AML-193 (cell line): ENCODE measurements around the gene SANBR.
"Not testable (repeated sequence)": the region's sequence is repeated elsewhere in the genome, so short reads cannot be mapped to it uniquely, and the experiment has no call there.

Experiments used
- DNase-seq, 2 experiments: peaks; one replicate each; lab custom pipeline; 2025; lab: John Stamatoyannopoulos, UW

The SANBR gene

DNA sequence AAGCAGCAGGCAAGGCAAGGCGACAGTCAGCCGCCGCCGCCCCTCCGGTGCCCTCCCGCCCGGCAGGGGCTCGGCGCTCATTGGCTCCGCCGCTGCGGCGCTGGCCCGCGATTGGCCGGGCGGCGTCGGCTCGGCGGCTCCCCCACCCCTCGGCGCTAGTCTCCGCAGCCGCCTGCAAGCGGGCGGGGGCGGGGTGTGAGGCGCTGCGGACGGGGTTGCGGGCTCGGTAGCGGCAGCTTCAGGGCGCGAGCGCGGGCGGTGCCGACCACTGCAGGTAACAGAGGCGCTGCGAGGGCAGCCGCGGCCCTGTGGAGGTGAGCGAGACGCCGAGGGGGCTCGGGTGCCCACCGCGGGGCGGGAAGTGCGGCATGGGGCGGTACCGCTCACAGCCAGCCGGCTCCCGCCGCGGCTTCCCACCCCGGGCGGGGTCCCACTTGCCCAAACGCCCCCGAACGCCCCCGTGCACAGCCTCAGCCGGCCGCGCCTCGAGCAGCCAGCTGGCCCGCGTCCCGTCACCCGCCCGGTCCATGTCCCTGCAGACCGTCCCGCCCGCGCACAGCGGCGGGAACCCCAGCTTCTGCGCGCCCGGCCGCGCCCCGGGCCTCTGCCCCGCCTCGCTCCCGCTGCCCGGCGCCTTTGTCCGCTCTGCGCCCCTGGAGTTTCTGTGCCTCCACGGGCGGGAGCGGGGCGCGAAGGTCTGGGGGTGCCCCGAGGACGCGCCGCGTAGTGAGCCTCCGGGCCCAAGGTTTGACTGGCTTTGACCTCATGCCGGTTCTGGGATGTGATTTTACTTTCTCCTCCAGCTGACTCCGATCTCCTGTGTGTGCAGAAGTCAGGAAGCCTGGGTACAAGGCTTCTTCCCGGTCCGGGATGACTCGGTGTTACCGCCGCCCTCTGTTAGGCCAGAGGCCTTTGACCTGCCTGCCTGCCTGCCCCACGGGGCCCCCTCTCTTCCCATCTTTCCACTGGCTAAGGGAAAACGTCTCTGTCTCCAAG is at the start of gene SANBR:
SANBR (plus strand) TSS at position 158 of the 996 bp plus-strand sequence. CDS start 4,480 bp downstream, outside the sequence.
- DNase-seq = peak; percentile 90 to 93

DNA sequence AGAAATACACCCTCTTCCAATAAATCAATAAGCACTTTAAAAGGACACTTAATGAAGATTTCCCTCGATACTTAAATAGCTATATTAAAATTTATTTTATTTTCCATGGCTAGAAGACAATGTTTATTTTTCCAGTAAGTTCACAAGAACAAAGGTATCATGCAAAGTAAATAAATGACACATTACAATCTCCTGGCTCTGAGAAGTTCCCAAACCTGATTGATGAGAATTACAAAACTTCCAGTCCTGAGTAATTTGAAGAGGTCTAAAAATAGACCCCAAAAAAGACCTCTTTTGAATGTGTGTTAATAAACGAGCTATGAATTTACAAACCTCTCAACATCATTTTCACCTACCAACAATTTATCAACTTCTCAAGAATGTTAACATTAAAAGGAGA is 49.7 kb upstream of the SANBR start:
- DNase-seq = no peak

DNA sequence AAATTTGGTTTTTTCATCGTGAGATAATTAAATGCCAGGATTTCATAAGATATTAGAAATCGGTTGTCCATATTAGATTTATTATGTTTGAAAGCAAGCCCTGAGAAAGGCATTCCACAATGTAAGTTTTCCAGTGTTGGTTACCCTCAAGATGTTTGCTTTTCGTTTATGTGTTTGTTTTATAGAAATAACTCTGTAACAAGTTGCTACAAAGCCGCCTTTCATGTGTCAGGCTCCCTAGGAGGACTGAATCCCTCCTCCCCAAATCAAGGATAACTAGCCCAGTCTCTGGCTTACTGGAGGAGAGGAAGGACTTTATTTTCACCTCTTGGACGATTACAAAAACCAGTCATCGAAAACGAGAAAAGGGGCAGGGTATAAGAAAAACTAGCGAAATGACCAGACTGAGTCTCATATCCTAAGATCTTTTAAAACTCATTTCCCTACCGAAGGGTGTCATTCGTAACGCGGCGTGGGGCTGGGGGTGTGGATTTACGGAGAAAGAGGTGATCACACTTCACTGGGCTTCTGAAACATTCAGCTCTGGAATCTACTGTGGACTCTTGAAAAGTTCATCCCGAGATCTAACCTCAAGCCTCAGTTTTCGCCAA is 49.2 kb upstream of the SANBR start:
- DNase-seq = no peak

DNA sequence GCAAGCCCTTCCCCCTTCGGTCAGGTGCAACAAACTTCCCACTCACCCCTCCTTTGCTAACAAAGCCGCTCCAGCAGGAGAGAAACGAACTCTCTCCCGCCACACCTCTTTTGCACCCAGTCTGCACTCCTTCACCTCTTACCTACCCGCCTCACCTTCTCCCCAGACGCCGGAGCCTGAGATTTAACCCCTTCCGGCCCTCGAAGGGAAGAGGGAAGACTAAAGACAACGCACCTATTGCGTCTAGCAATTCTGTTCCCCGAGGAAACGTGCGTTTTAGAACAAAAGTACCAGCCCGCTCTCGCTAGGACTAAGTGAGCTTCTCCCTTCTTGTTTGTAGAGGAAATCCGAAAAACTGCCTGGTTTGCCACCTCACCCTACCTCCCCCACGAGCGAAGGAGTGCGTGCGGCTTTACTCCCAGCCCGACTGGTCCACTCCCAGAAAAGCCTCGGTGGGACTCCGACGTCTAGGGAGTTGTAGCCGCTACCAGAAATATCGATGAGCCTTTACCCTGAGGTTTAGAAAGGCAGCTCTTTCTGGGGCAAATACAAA is 48.6 kb upstream of the SANBR start:
- DNase-seq = peak; percentile 79 to 80

DNA sequence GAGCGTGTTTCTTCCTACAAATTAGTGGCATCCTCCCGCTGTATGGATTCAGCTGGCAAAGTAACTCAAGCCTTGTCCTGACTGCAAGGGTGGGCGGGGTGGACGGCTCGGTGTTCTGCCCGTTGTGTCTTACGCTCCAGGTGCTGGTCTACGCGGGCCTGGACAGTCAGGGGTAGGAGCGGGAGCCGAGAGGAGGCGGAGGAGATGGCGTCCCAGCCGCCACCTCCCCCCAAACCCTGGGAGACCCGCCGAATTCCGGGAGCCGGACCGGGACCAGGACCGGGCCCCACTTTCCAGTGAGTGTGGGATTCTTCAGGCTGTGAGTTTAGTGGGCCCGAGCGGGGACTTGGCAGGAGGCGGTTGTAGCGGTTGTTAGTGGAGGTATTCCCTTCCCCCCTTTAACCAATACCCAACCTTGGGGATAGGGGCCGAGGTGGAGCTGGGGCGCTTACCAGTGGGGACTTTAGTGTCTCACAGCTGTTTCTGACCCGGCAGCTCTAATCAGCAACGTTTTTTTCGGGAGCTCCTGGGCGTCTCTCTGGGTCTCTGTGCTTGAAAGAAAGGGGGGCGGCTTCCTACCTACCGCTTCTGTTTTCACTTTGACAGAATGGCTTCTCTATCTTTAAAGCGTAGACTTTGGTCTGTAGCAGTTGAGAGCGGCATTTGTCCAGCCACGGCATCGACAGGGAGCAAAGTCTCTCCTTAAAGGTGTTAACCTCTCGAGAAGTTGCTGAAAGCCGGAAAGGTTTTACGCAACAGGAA is 47.9 kb upstream of the SANBR start, which contains the start of the genes PEX13 and PUS10:
PEX13 (plus strand) TSS at position 165 of the 762 bp plus-strand sequence; CDS start at position 205, 40 bp downstream.
PUS10 (minus strand) TSS at position 700 of the 762 bp plus-strand sequence. CDS start 6,365 bp downstream, outside the sequence.
- peak; percentile 67 to 80 for DNase-seq

DNA sequence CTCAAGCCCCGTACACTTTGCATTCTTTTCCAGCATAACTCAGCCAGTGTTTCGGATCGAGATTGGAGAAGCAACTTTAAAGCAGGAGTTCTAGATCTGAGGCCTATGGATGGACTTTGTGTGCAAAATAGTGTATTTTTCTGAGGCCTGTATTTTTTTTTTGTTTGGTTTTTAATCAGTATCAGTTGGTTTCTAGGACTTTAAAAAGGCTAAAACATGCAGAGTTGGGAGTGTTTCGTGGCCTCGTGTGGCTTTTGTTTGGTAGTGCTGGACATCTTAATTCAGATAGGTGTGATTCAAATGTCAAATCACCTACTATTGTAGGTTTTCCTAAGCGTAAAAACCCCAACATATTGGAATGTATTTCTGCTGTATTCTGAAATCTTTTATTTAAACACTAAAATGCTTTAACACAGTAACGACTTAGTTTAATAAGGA is 47.3 kb upstream of the SANBR start:
- DNase-seq = peak in 1 of 2 experiments; percentile 44

DNA sequence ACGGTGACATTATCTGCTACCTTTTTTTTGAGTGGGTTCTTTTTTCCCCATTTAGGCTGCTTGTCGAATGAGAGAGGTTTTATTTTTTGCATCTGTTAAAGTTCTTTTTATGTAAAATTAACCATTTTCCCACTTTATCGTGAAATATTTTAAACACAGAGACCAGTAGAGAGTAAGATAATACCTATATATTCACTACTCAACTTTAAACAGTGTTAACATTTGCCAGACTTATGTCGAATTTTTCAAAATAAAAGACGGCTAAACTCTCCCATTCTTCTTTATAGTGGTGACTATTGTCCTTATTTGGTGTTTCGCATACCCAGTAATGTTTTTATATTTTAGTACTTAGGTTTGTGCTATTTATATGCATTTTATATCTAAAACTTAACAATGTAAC is 46.9 kb upstream of the SANBR start:
- DNase-seq = no peak

DNA sequence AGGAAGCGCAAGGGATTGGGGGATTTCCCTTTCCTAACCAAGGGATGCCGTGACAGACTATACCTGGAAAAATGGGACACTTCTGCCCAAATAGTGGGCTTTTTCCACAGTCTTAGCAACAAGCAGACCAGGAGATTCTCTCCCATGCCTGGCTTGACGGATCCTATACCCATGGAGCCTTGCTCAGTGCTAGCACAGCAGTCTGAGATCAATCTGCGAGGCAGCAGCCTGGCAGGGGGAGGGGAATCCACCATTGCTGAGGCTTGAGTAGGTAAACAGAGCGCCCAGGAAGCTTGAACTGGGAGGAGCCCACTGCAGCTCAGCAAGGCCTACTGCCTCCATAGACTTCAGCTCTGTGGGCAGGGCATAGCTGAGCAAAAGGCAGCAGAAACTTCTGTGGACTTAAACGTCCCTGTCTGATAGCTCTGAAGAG is 44.4 kb upstream of the SANBR start:
- no peak for DNase-seq

DNA sequence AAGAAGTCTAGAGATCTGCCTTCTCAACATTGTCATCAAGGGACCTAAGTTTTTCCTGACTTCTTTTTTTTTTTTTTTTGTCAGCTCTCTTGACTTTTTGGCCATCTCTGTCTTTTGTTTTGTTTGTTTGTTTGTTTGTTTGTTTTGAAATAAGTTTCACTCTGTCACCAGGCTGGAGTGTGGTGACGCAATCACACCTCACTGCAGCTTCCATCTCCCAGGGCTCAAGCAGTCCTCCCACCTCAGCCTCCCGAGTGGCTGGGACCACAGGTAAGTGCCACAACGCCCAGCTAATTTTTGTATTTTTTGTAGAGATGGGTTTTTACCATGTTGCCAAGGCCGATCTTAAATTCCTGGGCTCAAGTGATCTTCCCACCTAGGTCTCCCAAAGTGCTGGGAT is 42.0 kb upstream of the SANBR start:
- DNase-seq = no peak

DNA sequence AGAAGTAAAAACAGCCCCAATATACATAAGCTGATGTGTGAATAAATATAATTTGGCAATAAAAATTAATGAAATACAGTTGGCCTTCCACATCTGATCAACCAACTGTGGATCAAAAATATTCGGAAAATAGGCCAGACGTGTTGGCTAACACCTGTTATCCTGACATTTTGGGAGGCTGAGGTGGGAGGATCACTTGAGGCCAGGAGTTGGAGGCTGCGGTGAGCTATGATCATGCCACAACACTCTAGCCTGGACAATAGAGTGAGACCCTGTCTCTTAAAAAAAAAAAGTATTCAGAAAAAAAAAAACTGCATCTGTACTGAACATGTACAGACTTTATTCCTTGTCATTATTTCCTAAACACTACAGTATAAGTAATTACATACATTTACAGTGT is 36.1 kb upstream of the SANBR start:
- DNase-seq = no peak

DNA sequence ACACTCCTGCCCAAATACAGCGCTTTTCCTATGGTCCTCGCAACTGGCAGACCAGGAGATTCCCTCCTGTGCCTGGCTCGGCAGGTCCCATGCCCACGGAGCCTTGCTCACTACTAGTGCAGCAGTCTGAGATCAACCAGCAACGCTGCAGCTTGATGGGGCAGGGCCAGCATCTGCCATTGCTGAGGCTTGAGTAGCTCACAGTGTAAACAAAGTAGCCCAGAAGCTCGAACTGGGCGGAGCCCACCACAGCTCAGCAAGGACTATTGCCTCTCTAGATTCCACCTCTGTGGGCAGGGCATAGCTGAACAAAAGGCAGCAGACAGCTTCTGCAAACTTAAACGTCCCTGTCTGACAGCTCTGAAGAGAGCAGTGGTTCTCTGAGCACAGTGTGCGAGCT is 31.1 kb upstream of the SANBR start:
- DNase-seq = not testable (repeated sequence)

DNA sequence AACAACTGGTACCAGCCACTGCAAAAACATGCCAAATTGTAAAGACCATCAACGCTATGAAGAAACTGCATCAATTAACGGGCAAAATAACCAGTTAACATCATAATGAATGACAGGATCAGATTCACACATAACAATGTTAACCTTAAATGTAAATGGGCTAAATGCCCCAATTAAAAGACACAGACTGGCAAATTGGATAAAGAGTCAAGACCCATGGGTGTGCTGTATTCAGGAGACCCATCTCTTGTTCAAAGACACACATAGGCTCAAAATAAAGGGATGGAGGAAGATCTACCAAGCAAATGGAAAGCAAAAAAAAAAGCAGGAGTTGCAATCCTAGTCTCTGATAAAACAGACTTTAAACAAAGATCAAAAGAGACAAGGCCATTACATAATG is 29.0 kb upstream of the SANBR start:
- not testable (repeated sequence) for DNase-seq

DNA sequence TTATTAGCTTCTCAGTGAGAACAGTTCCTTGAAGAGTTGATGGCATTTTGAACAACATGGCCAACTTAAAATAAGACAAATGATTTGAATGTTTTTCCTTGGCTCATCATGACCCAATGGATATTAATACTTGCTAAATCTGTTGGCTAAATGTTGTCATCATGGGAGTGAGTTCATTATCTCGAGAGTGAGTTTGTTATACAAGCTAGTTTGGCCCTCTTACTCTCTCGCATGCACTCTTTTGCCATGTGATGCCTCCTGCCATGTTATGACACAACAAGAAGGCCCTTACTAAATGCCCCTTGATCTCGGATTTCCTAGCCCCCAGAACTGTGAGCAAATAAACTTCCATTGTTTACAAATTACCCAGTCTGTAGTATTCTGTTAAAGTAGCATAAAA is 22.9 kb upstream of the SANBR start:
- no peak for DNase-seq

DNA sequence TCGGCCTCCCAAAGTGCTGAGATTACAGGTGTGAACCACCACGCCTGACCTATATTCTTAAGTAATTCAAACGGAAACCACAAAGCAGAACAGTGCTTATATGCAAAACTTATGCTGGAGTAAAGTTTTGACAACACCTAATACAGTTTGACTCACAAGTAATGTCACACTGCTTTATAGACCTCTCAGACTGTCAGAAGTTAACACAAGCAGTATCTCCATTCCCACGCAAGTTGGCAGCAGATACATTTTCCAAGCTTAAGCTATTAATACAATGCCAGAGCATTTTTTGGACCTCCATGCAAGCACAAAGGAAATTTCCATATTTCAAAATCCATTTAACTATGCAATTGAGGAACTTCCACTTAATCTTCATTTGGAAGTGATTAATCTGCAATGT is 21.0 kb upstream of the SANBR start:
- no peak for DNase-seq

DNA sequence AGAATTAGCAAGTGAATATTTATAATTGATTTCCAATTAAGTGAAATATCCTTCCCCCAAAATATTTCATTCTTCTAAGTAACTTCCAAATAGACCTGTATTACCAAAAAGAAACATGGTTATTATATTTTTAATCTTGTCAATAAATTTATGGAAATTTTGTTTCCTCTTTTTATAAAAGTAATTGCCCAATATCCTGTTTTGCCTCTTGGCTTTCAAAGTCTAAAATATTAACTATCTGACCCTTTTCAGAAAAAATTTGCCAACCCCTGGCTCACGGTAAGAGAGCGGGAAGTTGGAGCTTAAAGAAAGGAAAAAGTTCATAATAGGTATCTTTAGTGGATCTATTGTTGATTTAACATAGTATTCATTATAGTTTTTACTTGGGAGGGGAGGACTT is 20.4 kb upstream of the SANBR start:
- no peak for DNase-seq

DNA sequence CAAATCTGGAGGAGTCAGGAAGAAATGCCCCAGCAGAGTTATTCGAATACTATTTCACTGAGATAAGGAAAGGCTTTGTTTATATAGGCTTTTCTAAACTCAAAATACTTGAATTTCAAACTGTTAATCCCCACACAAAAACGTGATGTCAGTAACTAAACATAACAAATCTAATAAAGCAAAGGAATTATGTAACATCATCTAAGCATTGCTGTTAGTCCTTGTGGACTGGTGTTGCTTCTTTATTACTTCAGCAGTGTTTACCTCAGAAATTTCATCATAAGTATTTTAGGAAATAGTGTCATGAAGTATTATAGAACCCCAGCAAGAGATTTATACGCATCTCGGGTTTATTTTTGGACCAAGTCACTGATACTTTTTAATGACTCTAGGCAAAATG is 19.7 kb upstream of the SANBR start:
- DNase-seq = no peak

DNA sequence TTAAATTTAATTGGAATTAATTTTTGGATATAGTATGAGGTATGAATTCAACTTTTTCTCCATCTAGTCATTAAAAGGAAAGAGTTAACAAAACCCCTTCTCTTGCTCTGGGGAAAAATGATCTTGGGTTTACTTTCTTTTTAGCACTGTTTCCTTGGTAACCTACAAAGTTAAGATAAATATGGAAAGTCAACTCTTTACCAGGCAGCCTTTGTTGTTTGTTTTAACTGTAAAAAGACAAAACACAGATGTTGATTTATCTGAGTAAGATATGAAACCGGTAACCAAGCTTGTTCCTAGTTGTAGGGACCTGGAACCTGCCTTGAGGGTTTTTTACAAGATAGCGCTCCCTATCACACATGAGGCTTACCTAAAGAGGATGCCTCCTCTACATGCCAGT is 10.1 kb upstream of the SANBR start:
- no peak for DNase-seq

DNA sequence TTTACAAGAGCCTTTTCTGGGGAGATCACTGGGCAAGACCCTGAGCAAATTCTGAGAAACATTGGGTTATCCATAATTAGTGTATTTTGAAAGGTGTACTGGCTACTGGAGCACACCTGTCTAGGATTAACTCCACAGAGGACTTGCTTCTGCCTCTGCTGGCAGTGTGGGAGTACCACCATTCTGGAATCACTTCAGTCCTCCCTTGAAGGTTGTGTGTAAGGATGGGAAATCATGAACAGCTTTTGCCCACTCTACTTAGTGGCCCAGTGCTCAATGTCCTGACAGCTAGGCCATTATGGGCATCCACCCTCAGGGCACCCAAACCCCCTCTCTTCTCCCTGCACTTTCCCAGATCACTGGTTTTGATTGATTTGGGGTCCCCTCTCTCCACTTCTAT is 8.1 kb upstream of the SANBR start:
- no peak for DNase-seq

DNA sequence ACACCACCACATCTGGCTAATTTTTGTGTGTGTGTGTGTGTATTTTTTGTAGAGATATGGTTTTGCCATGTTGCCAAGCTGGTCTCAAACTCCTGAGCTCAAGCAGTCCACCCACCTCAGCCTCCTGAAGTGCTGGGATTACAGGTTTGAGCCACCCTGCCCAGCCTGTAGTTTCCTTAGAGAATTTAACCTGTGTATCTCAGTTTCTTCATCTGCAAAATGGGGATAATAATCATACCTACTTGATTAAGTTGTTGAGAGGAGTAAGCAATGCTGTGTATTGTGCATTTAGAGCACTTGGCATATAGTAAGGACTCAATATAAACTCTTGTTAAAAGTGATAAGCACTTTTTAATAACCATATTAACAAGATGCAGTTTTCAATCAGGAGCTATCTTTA is 6.3 kb upstream of the SANBR start:
- DNase-seq = no peak

DNA sequence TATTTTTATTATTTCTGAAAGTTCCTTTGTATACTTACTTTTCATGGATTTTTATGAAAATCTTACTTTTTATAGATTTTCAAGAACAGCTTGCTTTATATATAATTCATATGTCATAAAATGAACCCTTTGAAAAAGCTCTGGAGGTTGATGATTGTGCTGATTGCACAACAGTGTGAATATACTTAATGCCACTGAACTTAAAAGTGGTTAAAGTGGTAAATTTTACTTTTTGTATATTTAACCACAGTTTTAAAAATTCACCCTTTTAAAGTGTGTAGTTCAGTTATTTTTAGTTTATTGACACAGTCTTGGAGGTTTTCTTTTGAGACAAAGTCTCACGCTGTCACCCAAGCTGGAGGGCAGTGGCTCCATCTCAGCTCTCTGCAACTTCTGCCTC is 8.4 kb downstream of the SANBR start:
- no peak for DNase-seq

DNA sequence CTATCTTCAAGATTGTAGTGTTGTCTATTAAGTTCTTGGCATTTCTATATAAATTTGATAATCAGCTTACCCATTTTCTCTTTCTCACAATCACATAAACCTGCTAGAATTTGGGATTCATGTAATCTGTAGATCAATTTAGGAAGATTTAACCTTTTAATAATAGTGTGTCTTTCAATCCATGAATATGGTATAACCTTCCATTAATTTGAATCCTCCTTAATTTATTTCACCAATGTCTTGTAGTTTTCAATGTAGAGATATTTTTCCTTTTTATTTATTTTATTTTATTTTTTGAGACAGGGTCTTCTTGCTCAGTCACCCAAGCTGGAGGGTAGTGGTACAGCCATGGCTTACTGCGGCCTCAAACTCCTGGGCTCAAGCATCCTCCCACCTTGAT is 20.2 kb downstream of the SANBR start:
- no peak for DNase-seq

DNA sequence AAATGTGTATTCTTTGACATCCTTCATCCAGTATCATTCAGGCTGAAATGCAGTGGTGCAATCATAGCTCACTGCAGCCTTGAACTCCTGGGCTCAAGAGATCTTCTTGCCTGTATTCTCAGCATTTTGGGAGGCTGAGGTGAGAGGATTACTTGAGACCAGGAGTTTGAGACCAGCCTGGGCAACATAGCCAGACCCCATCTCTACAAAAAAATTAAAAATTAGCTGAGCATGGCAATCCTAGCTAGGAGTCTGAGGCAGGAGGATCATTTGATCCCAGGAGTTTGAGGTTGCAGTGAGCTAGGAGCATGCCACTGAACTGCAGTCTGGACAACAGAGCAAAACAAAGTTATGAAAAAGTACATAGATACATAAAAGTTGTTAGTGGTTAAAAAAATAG is 24.1 kb downstream of the SANBR start:
- DNase-seq = no peak
